ENCODE measurements around the gene RMND5B. TPM values are rescaled to one million over a fixed set of nuclear protein-coding genes. Genes with fewer than 3 reads are reported as not detected.

RMND5B gene
- total and polyA plus RNA-seq, 8 donors, result 25.3 to 72.9 (median 33.8) TPM

DNA sequence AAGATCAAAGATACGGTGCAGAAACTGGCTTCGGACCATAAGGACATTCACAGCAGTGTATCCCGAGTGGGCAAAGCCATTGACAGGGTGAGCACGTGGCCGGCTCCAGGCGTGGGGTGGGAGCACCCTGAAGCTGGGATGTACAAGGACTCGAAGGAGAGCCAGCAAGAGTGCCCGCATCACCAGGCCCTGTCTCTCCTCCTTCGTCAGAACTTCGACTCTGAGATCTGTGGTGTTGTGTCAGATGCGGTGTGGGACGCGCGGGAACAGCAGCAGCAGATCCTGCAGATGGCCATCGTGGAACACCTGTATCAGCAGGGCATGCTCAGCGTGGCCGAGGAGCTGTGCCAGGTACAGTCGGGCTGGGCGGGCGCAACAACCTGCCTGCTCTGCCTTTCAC, 11.8 kb downstream of the RMND5B start:
- peaks cover 47 to 100% (median 96%) of the 10 kb centered on the region in 4 donors for H3K36me3 ChIP-seq
- WGBS, 5 donors, result 84 to 94% (median 92%) methylated on average over 20 of the region's 20 CpGs
- peaks cover 0 to 10% (median 3%) of the 10 kb centered on the region in 4 donors for H3K4me1 ChIP-seq
- intact Hi-C loops (cut with DNase I; ENCODE audit: low total_unique reads), result no loop called here
- TF ChIP-seq, protein P1, sequence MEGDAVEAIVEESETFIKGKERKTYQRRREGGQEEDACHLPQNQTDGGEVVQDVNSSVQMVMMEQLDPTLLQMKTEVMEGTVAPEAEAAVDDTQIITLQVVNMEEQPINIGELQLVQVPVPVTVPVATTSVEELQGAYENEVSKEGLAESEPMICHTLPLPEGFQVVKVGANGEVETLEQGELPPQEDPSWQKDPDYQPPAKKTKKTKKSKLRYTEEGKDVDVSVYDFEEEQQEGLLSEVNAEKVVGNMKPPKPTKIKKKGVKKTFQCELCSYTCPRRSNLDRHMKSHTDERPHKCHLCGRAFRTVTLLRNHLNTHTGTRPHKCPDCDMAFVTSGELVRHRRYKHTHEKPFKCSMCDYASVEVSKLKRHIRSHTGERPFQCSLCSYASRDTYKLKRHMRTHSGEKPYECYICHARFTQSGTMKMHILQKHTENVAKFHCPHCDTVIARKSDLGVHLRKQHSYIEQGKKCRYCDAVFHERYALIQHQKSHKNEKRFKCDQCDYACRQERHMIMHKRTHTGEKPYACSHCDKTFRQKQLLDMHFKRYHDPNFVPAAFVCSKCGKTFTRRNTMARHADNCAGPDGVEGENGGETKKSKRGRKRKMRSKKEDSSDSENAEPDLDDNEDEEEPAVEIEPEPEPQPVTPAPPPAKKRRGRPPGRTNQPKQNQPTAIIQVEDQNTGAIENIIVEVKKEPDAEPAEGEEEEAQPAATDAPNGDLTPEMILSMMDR (IDR thresholded peaks at IDR 0.05), result no peak
- TF ChIP-seq POLR2AphosphoS5 (IDR thresholded peaks at IDR 0.05), result no peak
- no peak for TF ChIP-seq EP300 (IDR thresholded peaks at IDR 0.05)
- no peak for TF ChIP-seq POLR2A (IDR thresholded peaks at IDR 0.05)
- no peaks in the 10 kb centered on the region for H3K9me3 ChIP-seq
- DNase-seq, result no peak
- no peak overlapping the region for H3K27ac ChIP-seq
- H3K27me3 ChIP-seq, result no peaks in the 10 kb centered on the region
- no peak overlapping the region for H3K4me3 ChIP-seq

DNA sequence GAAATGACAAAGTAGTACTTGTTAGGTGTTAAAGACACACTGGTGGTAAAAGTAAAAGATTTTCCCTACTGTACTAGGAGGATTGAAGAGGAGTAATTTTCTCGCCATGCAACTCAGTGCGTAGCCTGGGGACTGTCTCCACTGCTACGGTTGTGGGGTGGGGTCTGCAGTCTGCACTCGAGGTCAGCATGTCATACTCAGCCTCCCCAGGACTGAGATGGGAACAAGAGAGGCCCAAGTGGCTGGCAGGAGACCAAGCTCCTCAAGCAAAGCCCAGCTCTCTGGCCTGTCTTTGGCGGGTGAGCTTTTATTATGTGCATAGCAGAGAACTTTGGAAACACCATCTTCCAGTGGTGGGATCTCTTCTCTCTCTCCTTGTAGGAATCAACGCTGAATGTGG, 12.4 kb downstream of the RMND5B start:
- no peak for DNase-seq
- no peaks in the 10 kb centered on the region for H3K9me3 ChIP-seq
- 75 to 89% (median 85%) methylated on average over 6 of the region's 6 CpGs for WGBS, 5 donors
- no peak overlapping the region for H3K4me3 ChIP-seq
- peaks cover 53 to 100% (median 96%) of the 10 kb centered on the region in 4 donors for H3K36me3 ChIP-seq
- H3K27ac ChIP-seq, result peak overlapping the region in 1 of 5 donors; percentile 17
- H3K27me3 ChIP-seq, result no peaks in the 10 kb centered on the region
- intact Hi-C loops (cut with DNase I; ENCODE audit: low total_unique reads), result no loop called here
- H3K4me1 ChIP-seq, result peaks cover 0 to 10% (median 3%) of the 10 kb centered on the region in 4 donors
- no peak for TF ChIP-seq POLR2AphosphoS5 (IDR thresholded peaks at IDR 0.05)
- TF ChIP-seq, protein P1 (IDR thresholded peaks at IDR 0.05), result no peak
- TF ChIP-seq POLR2A (IDR thresholded peaks at IDR 0.05), result no peak
- no peak for TF ChIP-seq EP300 (IDR thresholded peaks at IDR 0.05)

DNA sequence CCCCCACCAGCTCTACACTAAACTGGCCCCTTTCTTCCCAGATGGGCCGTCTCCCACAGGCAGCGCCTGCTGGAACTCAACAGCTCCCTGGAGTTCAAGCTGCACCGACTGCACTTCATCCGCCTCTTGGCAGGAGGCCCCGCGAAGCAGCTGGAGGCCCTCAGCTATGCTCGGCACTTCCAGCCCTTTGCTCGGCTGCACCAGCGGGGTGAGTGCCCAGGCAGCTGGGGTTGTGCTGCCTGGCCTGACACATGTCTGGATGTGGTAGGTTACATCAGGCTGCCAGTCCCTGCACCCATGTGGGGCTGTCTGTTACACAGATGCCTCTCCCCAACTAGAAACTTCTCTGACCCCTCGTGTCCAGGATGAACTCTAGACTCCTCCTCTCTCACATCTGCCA, 13.1 kb downstream of the RMND5B start:
- H3K36me3 ChIP-seq, result peaks cover 59 to 100% (median 96%) of the 10 kb centered on the region in 4 donors
- 55 to 80% (median 71%) methylated on average over 4 to 10 of the region's 10 CpGs for WGBS, 5 donors
- TF ChIP-seq, protein P1 (IDR thresholded peaks at IDR 0.05), result no peak
- TF ChIP-seq POLR2AphosphoS5 (IDR thresholded peaks at IDR 0.05), result peak in 1 of 3 donors; percentile 25
- no peak for TF ChIP-seq POLR2A (IDR thresholded peaks at IDR 0.05)
- TF ChIP-seq EP300 (IDR thresholded peaks at IDR 0.05), result no peak

DNA sequence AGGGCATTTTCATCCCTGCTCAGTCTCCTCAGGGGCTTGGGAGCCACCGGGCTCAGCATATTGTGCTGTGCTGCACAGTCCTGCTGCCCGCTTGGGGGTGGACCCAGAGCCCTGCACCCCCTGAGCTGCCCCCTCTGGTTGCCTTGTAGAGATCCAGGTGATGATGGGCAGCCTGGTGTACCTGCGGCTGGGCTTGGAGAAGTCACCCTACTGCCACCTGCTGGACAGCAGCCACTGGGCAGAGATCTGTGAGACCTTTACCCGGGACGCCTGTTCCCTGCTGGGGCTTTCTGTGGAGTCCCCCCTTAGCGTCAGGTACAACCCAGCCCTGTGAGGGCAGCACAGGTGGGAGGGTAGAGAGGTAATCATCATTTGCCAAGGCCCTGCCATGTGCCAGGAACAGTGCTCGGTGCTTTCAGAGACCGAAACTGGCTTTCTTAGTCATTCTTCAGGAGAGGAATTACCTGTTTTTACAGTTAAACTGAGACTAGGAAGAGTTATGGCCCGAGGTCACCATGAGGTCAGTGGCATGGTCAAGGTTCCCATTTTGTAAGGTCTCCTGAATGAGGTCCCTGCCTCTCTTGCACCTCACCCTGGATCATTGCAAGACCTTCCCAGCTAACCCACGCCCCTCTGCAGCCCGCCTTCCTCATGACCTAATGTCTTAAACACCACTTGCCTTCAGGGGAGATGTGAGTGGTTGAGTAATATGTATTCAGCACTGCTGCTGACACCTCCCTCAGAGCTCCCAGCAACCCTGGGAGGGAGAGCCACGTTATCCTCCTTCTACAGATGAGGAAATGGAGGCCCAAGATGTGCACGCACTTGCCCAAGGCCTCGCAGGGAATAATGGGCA, 15.4 kb downstream of the RMND5B start:
- TF ChIP-seq EP300 (IDR thresholded peaks at IDR 0.05) (no peak), POLR2AphosphoS5 (IDR thresholded peaks at IDR 0.05) (peak in 1 of 3 donors; percentile 23), POLR2A (IDR thresholded peaks at IDR 0.05) (no peak)
- TF ChIP-seq, protein P1 (IDR thresholded peaks at IDR 0.05), result peak in 5 of 7 experiments; percentile 49 to 79 (median 72)
- Histone ChIP-seq H3K27me3 (no peaks in the 10 kb centered on the region), H3K4me3 (no peak overlapping the region), H3K9me3 (no peaks in the 10 kb centered on the region), H3K4me1 (peaks cover 0 to 12% (median 5%) of the 10 kb centered on the region in 4 donors), H3K36me3 (peaks cover 80 to 100% (median 97%) of the 10 kb centered on the region in 4 donors), H3K27ac (no peak overlapping the region)
- WGBS, 5 donors, result 51 to 67% (median 54%) methylated on average over 11 to 14 of the region's 14 CpGs
- intact Hi-C loops (cut with DNase I; ENCODE audit: low total_unique reads), result no loop called here
- peak; percentile 84 to 90 for DNase-seq

More for the DNA sequence above, 13.1 kb downstream of the RMND5B start:
- Histone ChIP-seq H3K27me3 (no peaks in the 10 kb centered on the region), H3K4me3 (no peak overlapping the region), H3K4me1 (peaks cover 0 to 10% (median 3%) of the 10 kb centered on the region in 4 donors), H3K9me3 (no peaks in the 10 kb centered on the region), H3K27ac (peak overlapping the region in 1 of 5 donors; percentile 17)
- peak in 1 of 2 donors; percentile 85 for DNase-seq
- intact Hi-C loops (cut with DNase I; ENCODE audit: low total_unique reads), result no loop called here

All from stomach (tissue), 9 donors.